HG03025 (cell line): ENCODE measurements around the gene MGAM2.

Experiments
- ATAC-seq: cut with Tn5 transposase; IDR thresholded peaks from one replicate; pipeline ENCODE4 v1.9.1; 2021; ENCODE audit warnings: mild to moderate bottlenecking, moderate library complexity; ENCODE audit not compliant: unreplicated experiment, low FRiP score

MGAM2 gene

GRCh38 chr7:142114207-142114606 is 2.7 kb downstream of the MGAM2 start:
- no peak for ATAC-seq

GRCh38 chr7:142120524-142120923 is 9.0 kb downstream of the MGAM2 start:
- no peak for ATAC-seq

- no peak for ATAC-seq
Measured at GRCh38 chr7:142123184-142123583, 11.7 kb downstream of the MGAM2 start.

GRCh38 chr7:142125256-142125955 is 13.9 kb downstream of the MGAM2 start:
- no peak for ATAC-seq

- ATAC-seq, result no peak
Measured at GRCh38 chr7:142130267-142130666, 18.7 kb downstream of the MGAM2 start.

- ATAC-seq, result no peak
Measured at GRCh38 chr7:142131439-142132185, 20.1 kb downstream of the MGAM2 start.

GRCh38 chr7:142133731-142134148 is 22.2 kb downstream of the MGAM2 start:
- no peak for ATAC-seq

GRCh38 chr7:142134909-142135308 is 23.4 kb downstream of the MGAM2 start:
- no peak for ATAC-seq

GRCh38 chr7:142138996-142139395 is 27.5 kb downstream of the MGAM2 start:
- no peak for ATAC-seq

GRCh38 chr7:142139597-142140400 is 28.3 kb downstream of the MGAM2 start:
- no peak for ATAC-seq

- no peak for ATAC-seq
Measured at GRCh38 chr7:142140401-142140959, 29.0 kb downstream of the MGAM2 start.

GRCh38 chr7:142142702-142143101 is 31.2 kb downstream of the MGAM2 start:
- ATAC-seq, result no peak

- ATAC-seq, result no peak
Measured at GRCh38 chr7:142146124-142146523, 34.6 kb downstream of the MGAM2 start.

- ATAC-seq, result no peak
Measured at GRCh38 chr7:142150356-142150755, 38.8 kb downstream of the MGAM2 start.

GRCh38 chr7:142150869-142151268 is 39.4 kb downstream of the MGAM2 start:
- no peak for ATAC-seq

GRCh38 chr7:142152076-142152475 is 40.6 kb downstream of the MGAM2 start:
- no peak for ATAC-seq

- ATAC-seq, result no peak
Measured at GRCh38 chr7:142153400-142153799, 41.9 kb downstream of the MGAM2 start.

GRCh38 chr7:142158736-142159496 is 47.4 kb downstream of the MGAM2 start:
- ATAC-seq, result no peak

GRCh38 chr7:142161921-142162320 is 50.4 kb downstream of the MGAM2 start:
- no peak for ATAC-seq

- ATAC-seq, result no peak
Measured at GRCh38 chr7:142168746-142169145, 57.2 kb downstream of the MGAM2 start.
